ENCODE measurements around the gene MAPKAP1.
A peak's percentile ranks its signal among the peaks of the same experiment; 100 is the strongest.

MAPKAP1 gene

DNA sequence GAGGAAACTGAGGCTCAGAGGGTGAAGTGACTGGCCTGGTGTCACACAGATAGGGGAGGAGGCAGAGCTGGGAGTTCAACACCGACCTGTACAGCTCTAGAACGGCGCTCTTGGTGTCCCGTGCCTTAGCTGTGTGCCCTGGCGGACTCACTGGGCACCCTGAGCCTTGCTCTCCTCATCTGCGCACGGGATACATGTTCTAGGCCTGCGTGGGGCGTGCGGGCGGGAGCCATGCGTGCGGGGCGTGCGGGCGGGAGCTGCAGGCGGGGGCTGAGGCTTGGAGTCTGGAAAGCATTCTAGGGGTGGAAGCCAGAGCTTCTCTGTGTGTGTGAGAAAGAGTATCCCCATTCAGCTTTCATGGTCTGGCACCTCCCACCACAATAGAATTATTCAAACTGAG lies 280.1 kb downstream of the MAPKAP1 start:
- DNase-seq = no peak

DNA sequence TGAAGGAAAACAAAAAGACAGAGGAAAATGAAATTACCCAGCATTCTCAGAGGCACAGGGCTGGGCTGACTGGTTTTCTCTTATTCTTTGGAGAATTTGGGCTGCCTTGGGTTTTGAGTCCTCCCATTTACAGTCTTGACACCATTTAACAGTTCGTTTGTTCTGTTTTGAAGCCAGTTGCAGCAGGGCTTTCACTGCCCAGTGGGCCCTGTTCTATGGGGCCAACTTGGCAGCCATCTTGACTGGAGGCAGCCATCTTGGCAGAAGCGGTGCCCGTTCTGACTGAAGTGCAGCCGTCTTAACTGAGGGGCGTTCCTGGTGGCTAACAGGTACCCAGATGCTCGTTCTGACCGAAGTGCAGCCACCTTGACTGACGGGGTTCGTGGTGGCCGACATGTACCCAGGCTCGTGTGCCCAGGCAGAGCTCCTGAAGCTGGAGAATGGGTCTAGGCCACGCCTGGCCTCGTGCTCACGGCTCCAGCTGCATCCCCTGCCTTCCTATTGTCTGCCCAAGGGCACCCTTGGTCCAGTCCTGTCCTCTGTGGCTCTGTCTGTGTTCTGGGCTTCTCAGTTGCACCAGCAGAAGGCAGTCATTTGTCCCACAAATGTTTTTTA lies 281.0 kb downstream of the MAPKAP1 start:
- no peak for DNase-seq

DNA sequence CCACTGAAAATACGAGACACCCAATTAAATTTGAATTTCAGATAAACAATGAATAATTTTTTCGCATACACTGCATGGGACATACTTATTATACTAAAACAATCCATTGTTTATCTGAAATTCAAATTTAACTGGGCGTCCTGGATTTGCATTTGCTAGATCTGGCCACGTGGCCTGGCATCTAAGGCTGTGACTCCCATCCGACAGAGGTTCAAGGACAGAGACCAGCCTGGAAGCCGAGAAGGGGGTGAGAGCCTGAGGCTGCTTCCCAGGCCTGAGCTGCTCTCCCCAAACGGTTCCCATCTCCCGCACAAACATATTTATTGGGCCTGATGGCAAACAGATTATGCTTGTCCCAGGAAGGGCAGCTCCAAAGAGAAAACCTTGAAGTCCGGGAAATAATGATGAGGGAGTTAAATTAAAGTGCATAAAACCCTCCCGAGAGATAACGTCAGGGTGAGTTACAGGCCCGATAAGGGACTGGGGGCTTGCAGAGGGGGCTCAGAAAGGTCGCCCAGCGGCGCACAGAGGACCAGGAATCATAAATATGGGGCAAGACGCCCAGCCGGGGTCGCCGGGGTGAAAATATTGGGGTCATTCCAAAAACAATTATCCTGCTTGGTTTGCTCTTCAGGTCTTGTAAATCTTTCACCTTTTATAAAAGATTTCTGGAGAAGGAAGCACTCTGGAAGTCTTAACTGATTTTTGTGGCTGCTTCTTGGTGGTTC lies 281.7 kb downstream of the MAPKAP1 start:
- DNase-seq = no peak

DNA sequence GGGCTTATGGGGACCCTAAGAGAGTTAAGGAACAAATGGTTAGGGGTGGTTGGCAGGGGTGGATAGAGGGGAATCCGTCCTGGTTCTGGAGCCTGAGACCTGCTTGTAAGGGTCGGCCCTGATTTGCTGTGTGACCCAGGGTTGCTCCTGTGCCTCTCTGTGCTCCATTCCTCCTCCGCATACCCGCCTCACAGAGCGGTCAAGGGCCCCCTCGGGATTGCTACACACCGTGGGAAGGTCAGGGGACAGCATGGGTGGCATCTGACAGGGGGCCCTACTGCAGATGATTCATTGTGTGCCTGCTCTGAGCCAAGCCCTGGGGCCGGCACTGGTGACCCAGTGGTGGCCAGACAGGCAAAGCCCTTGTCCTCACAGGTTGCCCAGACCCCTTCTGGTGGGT lies 283.0 kb downstream of the MAPKAP1 start:
- no peak for DNase-seq

DNA sequence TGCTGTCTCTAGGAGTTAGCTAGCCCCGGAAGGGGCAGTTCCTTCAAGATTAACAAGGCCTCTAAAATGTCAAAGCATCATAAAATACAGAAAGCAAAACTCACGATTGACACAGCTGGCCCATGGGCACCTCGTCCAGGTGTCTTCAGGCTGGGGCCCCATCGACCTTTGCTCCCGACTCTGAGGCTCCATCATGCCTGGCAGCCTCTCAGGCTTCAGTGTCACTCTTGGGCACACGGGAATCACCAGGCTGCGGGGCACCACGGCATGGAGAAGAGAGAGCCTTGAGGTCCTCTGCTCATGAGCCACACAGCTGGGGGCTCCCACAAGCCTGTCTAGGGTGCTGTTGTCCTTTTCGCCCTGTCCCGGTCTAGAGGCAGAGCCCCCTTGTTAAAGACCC lies 284.2 kb downstream of the MAPKAP1 start:
- DNase-seq = no peak

DNA sequence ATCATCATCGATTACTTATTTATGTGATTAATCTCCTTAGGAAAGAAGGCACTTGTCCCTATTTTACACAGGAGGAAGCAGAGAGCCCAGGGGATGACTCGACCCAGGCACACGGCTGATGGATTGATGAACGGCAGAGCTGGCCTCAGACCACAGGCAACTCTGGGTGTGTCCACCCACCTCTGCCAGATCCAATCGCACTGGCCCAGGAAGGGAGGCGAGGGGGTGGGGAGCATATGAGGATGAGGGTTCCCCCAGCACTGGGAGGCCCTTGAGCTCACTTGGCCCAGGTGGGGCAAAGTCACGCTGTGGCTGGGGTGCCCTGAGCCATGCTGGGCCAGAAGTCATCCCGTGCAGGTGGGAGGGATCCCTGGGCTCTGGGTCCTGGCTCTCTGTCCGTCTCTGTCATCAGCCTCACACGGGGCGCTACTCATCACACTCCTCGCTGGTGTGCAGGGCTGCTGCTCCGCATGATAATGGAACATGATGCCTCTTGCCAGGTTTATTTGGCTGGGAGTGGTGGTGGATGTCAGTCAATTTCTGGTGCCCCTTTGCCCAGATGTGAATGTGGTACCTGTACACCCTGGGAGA lies 285.3 kb downstream of the MAPKAP1 start:
- no peak for DNase-seq

DNA sequence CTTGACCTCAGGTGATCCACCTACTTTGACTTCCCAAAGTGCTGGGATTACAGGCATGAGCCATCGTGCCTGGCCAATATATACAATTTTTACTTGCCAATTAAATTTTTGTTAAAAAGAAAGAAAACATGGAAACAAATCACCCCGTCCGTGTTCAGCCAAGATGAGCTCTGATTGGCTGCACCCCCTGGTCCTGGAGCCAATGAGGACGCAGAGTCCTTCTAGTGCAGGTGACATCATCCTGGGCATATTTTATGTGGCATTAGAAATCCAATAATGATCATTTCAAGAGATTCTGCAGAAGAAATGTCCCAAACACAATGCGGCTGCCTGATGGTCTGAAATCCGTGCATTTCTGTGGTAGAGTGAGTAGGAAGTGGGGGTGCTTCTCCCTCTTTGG lies 285.8 kb downstream of the MAPKAP1 start:
- DNase-seq = no peak

DNA sequence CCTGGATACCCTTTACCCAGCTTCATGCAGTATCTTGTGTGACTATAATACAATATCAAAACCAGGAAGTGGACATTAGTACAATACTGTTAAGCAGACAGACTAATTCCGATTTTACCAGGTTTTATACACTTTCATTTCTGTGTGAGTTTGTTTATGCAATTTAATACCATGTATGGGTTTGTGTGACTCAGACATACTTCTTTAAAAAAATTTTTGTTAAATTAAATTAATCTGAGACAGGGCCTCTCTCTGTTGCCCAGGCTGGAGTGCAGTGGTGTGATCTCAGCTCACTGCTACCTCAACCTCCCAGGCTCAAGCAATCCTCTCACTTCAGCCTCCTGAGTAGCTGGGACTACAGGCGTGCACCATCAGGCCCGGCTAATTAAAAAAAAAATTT lies 288.6 kb downstream of the MAPKAP1 start:
- no peak for DNase-seq

DNA sequence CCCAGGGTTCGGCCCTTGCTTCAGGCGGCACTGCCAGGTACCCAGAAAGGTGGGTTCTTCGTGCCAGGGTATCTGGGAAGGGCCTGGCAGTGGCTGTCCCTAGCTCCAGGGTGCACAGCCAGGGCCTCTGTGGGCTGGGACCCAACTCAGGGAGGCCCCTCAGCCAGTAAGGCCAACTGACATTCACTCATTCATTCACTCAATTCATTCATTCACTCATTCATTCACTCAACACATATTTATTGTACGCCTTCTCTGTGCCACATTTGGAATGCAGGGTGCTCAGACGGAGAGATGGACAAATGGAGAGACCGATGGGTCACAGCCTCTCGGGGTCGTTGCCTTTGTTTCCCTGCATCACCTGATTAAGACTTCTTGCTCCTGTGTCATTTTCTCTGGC lies 290.5 kb downstream of the MAPKAP1 start:
- DNase-seq = no peak

DNA sequence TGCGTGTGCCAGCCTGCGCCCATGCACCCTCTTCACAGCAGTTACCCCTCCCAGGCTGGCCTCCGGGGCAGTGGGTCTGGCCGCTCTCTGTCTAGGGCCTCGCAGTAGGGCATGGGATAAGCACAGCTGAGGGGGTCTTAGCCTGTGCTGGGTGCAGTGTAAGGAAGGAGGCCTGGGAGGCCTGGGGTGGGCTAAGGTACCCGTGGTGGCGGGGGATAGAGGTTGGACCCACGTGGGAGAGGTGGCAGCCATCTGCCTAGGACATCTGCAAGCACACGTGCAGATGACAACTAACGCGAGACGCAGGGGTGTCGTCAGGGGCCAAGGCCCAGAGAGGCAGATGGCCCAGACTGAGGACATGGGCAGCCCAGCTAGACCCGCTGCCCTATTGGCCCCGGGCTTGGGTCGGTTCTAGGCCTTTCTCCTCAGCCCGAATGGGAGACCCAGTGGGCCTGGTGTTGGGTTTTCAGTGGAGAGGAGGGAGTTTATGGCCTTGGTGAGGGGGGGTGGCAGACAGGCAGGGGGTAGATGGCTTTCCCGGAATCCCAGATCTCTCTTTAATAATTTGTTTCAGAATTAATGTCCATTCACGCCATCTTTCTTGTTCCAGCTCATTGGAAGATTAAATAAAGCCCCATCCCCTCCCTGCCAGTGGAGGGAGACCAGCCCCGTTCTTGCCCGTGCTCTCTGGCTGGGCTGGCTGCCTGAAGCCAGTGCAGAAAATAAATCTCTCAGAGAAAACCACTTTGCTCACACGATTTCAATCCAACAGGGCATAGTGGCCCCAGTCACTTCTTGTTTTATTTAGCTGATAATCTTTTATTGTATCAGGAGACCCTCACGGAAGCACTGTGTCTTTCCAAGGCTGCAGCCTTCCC lies 291.2 kb downstream of the MAPKAP1 start:
- no peak for DNase-seq

DNA sequence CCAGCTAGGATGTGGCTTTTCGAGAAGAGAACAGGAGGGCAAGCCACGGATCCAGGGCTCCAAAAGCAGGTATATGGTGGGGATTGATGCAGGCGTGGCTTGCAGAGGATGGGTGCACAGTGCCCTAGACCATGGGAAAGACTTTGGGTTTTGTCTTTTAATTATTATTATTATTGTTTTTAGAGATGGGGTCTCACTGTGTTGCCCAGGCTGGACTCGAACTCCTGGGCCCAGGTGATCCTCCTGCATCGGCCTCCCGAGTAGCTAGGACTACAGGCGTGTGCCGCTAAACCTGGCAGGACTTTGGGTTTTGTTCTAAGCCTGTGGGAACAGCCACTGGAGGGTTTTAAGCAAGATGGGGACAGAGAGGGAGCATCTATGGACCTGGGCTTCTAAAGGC lies 293.4 kb downstream of the MAPKAP1 start:
- no peak for DNase-seq

DNA sequence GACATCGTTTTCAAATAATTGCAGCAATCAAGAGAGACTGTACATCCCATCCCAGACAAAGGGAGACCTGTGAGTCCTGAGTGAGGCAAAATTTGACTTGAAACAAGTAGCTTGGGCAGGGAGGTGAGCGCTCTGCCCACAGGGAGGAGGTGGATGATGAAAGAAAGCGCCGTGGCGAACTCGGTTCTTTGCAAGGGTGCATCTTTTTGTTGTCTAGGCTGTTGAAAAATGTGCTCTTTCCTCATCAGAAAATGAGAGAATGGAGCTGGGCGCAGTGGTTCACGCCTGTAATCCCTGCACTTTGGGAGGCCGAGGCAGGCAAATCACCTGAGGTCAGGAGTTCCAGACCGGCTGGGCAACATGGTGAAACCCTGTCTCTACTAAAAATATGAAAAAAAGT lies 294.8 kb downstream of the MAPKAP1 start:
- no peak for DNase-seq

DNA sequence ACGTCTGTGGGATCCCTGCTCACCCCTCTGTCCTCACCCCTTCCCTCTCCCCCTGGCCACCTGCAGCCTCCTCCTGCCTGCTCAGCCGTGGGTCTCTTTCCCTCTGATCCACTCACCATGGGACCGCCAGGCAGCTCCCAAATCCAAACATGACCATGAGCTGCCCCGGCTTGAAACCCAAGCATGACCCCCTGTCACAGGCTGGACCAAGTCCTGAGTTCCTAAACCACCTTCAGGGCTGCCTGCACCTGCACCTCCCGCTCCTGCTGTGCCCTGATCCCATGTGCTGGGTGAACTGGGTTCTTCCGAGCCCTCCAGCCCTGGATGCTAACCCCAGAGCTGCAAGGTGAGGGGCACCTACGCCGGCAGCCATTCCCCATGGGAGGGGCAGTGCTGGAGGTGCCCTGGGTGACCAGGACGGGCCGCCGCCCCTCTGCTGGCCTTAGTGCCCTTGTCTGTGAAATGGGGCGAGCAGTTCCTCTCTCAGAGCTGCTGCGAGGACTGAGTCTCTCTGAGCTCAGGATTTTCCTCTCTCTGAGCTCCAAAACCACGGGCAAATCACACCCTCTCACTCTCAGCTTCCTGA lies 295.7 kb downstream of the MAPKAP1 start:
- DNase-seq = no peak

DNA sequence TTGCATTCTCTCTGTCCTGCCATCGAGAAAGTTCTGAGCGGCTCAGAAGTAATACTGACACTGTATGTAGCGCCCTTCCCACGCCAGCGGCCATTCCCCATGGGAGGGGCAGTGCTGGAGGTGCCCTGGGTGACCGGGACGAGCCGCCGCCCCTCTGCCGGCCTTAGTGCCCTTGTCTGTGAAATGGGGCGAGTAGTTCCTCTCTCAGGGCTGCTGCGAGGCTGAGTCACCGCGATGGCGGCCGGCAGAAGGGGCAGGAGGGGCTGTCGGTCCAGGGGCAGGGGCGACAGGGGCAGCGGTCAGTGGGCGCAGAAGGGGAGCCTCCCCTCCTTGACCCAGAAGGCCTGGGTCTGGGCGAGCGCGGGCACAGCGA lies 296.5 kb downstream of the MAPKAP1 start:
- no peak for DNase-seq

DNA sequence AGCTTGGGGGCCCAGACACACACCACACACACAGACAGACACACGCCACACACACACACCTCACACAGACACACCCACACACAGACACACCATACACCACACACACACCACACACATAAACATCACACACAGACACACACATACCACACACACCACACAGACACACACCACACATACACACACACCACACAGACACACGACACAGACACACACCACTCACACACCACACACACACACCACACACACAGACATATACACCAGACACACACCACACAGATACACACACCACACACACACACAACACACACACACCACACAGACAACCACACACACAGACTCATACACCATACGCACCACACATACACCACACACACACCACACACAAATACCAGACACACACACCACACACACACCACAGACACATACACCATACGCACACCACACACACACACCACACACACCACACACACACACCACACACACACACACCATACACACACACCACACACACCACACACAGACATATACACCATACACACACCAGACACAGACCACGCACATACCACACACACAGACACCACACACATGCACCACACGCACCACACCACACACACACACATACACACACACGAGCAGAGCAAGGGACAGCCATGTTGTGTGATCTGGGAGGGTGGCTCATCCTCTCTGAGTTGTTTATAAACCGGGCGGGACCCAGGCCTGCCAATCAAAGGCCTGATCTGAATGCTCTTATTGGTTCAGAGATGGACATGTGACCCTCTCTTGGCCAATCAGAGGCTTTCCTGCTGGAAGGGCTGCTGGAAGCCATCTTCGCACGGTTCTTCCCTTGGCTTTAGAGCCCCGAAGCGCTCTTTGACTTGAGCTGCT lies 297.1 kb downstream of the MAPKAP1 start:
- DNase-seq = peak; percentile 59

DNA sequence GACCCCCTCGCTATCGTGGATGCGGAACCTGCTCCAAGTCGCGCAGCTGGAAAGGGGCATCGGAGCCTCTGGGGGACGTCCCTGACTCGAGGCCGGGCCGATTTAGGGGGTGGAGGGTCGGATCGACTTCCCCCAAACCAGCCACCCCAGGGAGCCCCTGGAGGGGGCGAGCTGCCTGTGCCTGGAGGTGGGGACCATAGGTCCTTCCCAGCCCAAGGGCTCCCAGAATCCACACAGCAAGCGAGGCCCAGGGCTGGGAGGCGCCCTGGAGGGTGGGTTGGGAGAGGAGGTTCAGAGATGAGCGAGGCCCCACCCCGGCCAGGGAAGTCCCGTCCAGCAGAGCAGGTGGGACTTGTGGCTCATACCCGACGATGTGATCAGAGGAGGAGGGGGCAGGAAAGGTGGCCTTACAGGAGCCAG lies 297.8 kb downstream of the MAPKAP1 start:
- no peak for DNase-seq

DNA sequence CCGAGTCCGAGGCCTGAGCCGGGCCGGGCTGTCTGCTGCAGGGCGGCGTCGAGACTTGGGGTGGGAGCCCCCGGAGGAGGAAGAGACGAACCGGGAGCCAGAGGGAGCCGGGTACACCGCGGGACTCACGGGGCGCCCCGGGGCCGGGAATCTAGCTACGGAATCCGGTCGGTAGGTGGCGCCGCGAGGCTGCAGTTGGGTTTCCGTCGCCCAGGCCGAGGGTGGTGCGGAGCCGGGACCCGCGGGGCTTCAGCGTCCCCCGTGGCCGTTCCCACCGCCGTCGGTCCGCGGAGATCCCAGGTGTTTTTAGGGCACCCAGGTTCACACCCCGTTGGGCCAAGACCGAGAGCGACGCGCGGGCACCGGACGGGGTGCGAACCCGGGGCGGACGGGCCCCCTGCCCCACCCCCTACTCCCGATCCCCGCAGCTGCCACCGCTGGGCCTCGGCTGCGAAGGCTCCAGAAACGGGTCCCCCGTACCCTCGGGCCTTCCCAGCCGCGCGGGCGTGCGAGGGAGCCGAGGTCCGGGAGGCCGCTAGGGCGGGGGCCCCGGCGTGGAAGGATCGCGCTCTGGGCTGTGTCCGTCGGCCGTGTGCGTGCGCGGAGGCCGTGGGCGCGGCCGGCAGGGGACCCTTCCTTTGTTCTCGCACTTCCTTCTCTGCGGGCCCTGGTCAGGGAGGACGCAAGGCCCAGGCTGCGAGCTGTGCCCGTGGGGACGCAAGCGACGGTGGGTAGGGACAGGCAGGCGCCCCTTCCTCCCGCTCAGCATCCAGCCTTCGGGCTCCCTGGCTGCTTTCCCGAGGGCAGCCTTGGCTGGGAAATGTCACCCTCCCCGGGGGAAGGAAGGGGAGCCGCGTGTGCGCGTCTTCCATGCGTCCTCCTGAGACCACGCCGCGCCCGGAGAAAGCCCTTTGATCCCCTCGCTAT lies 298.8 kb downstream of the MAPKAP1 start:
- peak; percentile 82 for DNase-seq

DNA sequence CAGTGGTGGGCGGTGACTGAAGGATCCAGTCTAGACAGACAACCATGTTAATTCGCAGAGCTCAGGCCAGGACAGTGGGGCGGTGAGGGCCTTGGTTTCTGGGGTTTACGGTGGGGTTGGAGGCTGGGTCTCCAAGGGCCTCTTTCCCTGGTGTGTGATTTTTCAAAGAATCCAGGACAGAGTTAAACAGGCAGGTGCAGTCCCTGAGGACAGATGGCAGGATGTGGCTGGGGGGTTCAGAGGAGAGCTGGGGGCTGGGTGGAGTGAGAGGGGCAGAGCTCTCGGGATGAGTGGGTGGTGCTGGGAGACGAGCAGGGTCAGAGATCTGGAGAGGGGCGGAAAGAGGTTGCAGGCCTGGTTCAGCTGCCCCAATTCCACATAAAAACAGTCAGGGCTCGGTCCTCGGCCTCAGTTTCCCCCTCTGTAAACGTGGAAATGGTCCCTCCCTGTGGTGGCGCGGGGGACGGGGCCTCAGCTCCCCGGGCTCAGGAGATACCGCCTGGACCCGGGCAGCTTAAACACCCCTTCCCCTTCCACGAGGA lies 299.5 kb downstream of the MAPKAP1 start:
- no peak for DNase-seq

DNA sequence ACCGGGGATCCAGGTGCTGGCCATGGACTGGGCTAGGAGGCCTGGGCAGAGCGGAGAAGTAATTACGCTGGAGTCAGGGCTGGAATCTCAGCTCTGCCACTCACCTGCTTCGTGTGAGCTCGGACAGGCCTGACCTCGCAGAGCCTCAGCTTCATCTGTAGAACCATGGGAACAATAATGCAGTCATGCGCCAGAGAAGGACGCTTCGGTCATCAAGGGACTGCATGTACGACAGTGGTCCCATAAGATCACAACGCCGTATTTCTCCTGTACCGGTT lies 300.3 kb downstream of the MAPKAP1 start:
- no peak for DNase-seq

DNA sequence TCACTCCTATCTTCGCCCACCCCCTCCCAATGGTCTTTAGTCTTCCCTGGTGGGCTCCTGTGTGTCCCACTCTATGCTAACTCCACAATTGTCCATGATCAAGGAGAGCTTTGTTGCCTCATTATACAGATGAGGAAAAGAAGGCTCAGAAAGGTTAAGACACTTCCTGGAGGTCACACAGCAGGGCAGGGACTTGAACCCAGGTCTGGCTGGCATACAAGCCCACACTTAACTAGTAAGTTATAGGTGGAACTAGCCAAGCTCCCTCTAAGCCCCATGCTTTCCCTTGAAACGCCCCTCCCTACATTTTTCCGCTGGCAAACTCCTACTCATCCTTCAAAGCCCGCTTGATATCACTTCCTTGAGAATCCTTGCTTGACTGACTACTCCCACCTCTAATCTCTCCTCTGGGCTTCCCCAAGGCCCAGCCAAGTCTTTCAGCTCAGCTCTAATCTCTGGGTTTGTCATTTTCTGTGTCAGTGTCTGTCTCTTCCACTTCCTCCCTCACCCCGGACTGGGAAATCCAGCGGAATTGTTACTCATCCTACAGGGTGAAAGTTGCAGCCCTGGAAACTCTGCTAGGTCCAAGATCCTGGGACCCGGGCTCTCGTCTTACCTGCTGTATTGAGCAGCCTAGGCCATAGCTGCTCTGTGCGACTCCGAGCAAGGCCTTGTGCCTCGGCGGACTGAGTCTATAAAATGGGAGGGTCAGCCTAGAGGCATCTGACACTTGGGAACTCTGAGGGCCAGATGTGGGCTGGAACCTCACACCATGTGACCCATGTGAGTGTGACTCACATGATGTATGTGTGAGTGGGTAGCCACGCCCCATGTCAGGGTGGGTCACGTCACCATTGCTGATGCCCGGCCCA lies 300.8 kb downstream of the MAPKAP1 start:
- no peak for DNase-seq

Data from activated CD4-positive, CD25-positive, alpha-beta regulatory T cell treated with anti-CD3 and anti-CD28 coated beads, Interleukin-2, amount 50 U/mL, for 72 hours (primary cell).